Keratinocyte (primary cell): Measurements from ENCODE around the gene DRD2. TPM values are rescaled to one million over a fixed set of nuclear protein-coding genes. Genes with fewer than 3 reads are reported as not detected.

ENCODE experiments used
- DNase-seq: peaks from one replicate; pipeline ENCODE4 v3.0.0-alpha.2; 2011; ENCODE audit warnings: low read depth, missing footprints, low spot score
- FAIRE-seq: peaks from 2 replicates; lab custom pipeline; 2011; peaks lifted over from hg19 to GRCh38; lab: Jason Lieb, UNC
- H2AFZ ChIP-seq: 2 replicates; pipeline ENCODE4 v1.6.0; 2012; ENCODE audit warnings: low read length, control low read depth, inconsistent platforms; ENCODE audit not compliant: control insufficient read depth
- H3K27ac ChIP-seq: 2 replicates; pipeline ENCODE4 v1.5.1; 2011; ENCODE audit warnings: low read length; ENCODE audit not compliant: control insufficient read depth, insufficient read depth
- H3K27me3 ChIP-seq: 3 replicates; pipeline ENCODE4 v1.6.0; 2011; ENCODE audit warnings: low read length; ENCODE audit not compliant: control insufficient read depth, insufficient read depth; ENCODE audit errors: extremely low read depth
- H3K36me3 ChIP-seq, 2 experiments: 2 replicates in 1 of 2; 3 replicates in 1 of 2; pipeline ENCODE4 v1.5.1; 2011; ENCODE audit warnings: low read length in 2 of 2, mild to moderate bottlenecking in 1 of 2; ENCODE audit not compliant: control insufficient read depth in 2 of 2, insufficient read depth in 2 of 2; ENCODE audit errors: extremely low read depth in 1 of 2
- H3K4me1 ChIP-seq: 3 replicates; pipeline ENCODE4 v1.5.1; 2011; ENCODE audit warnings: low read length; ENCODE audit not compliant: control insufficient read depth, insufficient read depth; ENCODE audit errors: extremely low read depth
- H3K4me2 ChIP-seq: 3 replicates; pipeline ENCODE4 v1.6.0; 2011; ENCODE audit warnings: low read depth, low read length; ENCODE audit not compliant: control insufficient read depth, insufficient read depth; ENCODE audit errors: extremely low read depth
- H3K4me3 ChIP-seq, 3 experiments: fragments of 200-600 bp in 1 of 3; sonication (generic) in 1 of 3; 2 replicates in 2 of 3; 3 replicates in 1 of 3; pipeline ENCODE4 v1.5.1; 2011 to 2016; ENCODE audit warnings: low read length in 3 of 3, mild to moderate bottlenecking in 3 of 3, control low read depth in 2 of 3, inconsistent platforms in 1 of 3, low read depth in 1 of 3, mixed read lengths in 1 of 3, mixed run types in 1 of 3, moderate library complexity in 1 of 3; ENCODE audit not compliant: control insufficient read depth in 2 of 3, insufficient read depth in 2 of 3; ENCODE audit errors: extremely low read depth in 1 of 3
- H3K79me2 ChIP-seq: 2 replicates; pipeline ENCODE4 v1.6.0; 2012; ENCODE audit warnings: low read length; ENCODE audit not compliant: control insufficient read depth, insufficient read depth
- H3K9ac ChIP-seq: 3 replicates; pipeline ENCODE4 v1.6.0; 2011; ENCODE audit warnings: low read length; ENCODE audit not compliant: control insufficient read depth, insufficient read depth; ENCODE audit errors: extremely low read depth
- H3K9me1 ChIP-seq: 3 replicates; pipeline ENCODE4 v1.6.0; 2011; ENCODE audit warnings: low read length; ENCODE audit not compliant: control insufficient read depth, insufficient read depth; ENCODE audit errors: extremely low read depth
- H3K9me3 ChIP-seq: 2 replicates; pipeline ENCODE4 v1.5.1; 2012; ENCODE audit warnings: low read depth, low read length; ENCODE audit not compliant: control insufficient read depth
- H4K20me1 ChIP-seq: 3 replicates; pipeline ENCODE4 v1.6.0; 2011; ENCODE audit warnings: low read length; ENCODE audit not compliant: control insufficient read depth, insufficient read depth; ENCODE audit errors: extremely low read depth
- EZH2 ChIP-seq: IDR thresholded peaks from one replicate; pipeline ENCODE4 v1.6.1; 2012; ENCODE audit warnings: inconsistent platforms, mild to moderate bottlenecking, low read length, moderate library complexity
- dilution Hi-C: fragments of 300-500 bp; cut with MboI; formaldehyde crosslinking; loops from one replicate; pipeline ENCODE4 v1.7.0; 2020; ENCODE audit warnings: low sequenced_read_pairs; ENCODE audit not compliant: extremely low pct_ligation_motif_present
- polyA plus RNA-seq, 5 experiments: library from polyadenylated mRNA; depleted of rRNA in 3 of 5; stranded (reverse) in 3 of 5; stranded (forward) in 1 of 5; unstranded in 1 of 5; fragments of >200 nt; gene quantifications; 1 replicate in 1 of 5; 2 replicates in 3 of 5; 3 replicates in 1 of 5; pipeline versions ENCODE4 v1.2.1 to v1.2.3, GENCODE V29; 2011 to 2012; ENCODE audit warnings: missing spikeins in 2 of 5, low read depth in 1 of 5, low replicate concordance in 1 of 5
- TF ChIP-seq, protein P1 (sequence below), 3 experiments: IDR thresholded peaks in 1 of 3; conservative IDR thresholded peaks in 1 of 3; optimal IDR thresholded peaks in 1 of 3; 2 replicates in 2 of 3; 3 replicates in 1 of 3; pipeline versions ENCODE3 to v1.5.1; 2011; ENCODE audit warnings: low read length in 3 of 3, mild to moderate bottlenecking in 3 of 3, moderate library complexity in 2 of 3, control low read depth in 1 of 3, inconsistent platforms in 1 of 3; ENCODE audit not compliant: insufficient read depth in 2 of 3; ENCODE audit errors: extremely low read depth in 1 of 3

DRD2 gene
- polyA plus RNA-seq, 1 donor (not counting 4 experiments of a cell fraction or from before 2014, with no cell fraction given): 0.26 TPM

DNA sequence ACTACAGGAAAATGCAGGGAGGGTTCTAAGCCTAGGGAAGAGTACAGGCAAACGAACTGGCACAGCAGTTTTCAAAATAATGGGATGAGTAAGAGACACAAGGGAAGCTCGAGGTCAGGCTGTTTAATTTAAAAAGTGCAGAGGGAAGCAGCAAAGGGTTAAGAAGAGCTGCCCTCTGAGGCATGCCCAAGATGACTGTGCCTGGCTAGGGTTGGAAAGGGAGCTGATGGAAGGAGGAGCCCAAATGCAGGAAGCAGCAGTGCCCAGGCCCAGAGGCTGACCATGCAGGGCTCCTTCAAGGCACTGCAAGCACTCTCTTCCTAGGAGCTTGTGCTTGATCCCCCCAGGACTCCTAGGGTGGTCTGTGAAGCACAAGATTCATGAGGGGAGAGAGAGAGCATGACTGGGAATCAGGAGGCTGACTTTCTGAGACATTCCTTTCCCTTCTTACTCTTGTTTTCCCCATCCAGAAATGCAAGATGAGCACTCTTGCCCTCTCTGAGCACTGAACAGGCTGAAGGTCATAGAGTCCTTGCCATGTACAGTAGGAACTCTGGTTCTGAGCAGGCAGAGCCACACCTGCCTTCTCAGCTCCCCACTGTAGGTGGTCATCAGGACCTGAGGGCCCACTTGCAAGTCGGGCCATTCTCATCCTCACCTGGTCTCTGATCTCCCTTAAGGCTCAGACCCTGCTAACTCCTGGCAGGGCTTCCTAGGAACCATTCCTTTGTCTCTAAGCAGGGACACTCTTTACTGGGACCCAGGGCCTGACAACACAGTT, 46.7 kb upstream of the DRD2 start:
- H3K4me3 ChIP-seq: no peak overlapping the region
- no peak overlapping the region for H3K27ac ChIP-seq
- no peaks in the 10 kb centered on the region for H3K9me1 ChIP-seq
- H3K9me3 ChIP-seq: no peaks in the 10 kb centered on the region
- peaks cover 13% of the 10 kb centered on the region for H3K4me1 ChIP-seq
- TF ChIP-seq, protein P1, sequence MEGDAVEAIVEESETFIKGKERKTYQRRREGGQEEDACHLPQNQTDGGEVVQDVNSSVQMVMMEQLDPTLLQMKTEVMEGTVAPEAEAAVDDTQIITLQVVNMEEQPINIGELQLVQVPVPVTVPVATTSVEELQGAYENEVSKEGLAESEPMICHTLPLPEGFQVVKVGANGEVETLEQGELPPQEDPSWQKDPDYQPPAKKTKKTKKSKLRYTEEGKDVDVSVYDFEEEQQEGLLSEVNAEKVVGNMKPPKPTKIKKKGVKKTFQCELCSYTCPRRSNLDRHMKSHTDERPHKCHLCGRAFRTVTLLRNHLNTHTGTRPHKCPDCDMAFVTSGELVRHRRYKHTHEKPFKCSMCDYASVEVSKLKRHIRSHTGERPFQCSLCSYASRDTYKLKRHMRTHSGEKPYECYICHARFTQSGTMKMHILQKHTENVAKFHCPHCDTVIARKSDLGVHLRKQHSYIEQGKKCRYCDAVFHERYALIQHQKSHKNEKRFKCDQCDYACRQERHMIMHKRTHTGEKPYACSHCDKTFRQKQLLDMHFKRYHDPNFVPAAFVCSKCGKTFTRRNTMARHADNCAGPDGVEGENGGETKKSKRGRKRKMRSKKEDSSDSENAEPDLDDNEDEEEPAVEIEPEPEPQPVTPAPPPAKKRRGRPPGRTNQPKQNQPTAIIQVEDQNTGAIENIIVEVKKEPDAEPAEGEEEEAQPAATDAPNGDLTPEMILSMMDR (optimal IDR thresholded peaks at IDR 0.05 in 1 of 3, IDR thresholded peaks at IDR 0.05 in 1 of 3, conservative IDR thresholded peaks at IDR 0.05 in 1 of 3; ENCODE audit: extremely low read depth in 1 of 3, insufficient read depth in 2 of 3, low read length in 3 of 3): no peak
- no peak for TF ChIP-seq EZH2
- H3K4me2 ChIP-seq: no peak overlapping the region
- no peak overlapping the region for H3K9ac ChIP-seq
- H3K36me3 ChIP-seq: no peaks in the 10 kb centered on the region
- H3K79me2 ChIP-seq: no peaks in the 10 kb centered on the region
- no peaks in the 10 kb centered on the region for H3K27me3 ChIP-seq
- H2AFZ ChIP-seq: peak overlapping the region; percentile 57
- FAIRE-seq: no peak
- dilution Hi-C loops: no loop called here
- no peak for DNase-seq
- no peaks in the 10 kb centered on the region for H4K20me1 ChIP-seq

DNA sequence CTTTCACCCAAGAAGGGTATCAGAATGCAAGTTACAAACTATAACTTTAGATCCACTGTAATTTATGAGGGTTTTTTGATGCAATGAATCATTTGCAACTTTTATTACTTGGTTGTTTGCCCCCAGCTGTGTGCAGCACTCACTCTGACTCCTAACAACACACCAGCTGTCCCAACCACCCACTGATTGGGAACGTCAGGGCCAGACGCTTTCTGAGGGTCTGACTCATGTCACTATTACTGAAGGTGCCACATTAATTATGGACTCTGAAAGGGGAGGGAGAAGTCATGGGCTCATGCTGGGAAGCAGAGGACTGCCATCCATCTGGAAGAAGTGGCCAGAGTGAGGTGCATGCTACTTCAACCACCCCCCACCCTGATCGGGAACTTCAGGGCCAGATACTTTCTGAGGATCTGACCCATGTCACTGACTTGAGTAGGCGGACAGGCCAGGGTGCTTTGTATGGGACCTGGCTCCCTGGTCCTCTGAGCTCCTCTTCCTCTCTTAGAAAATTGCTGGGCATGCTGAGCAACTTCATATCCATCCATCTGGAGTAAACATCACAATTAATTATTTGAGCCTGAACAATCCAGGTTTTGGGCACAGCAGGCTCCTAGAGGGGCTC, 44.9 kb upstream of the DRD2 start:
- H3K4me3 ChIP-seq: no peak overlapping the region
- no peaks in the 10 kb centered on the region for H3K27me3 ChIP-seq
- no peaks in the 10 kb centered on the region for H3K36me3 ChIP-seq
- peaks cover 14% of the 10 kb centered on the region for H3K4me1 ChIP-seq
- H3K9ac ChIP-seq: no peak overlapping the region
- dilution Hi-C loops: loop anchor here (10.0 kb wide), 1 partner anchor 65 kb away; no protein-coding TSS in a partner anchor
- H3K4me2 ChIP-seq: no peak overlapping the region
- FAIRE-seq: no peak
- no peaks in the 10 kb centered on the region for H3K9me3 ChIP-seq
- H4K20me1 ChIP-seq: no peaks in the 10 kb centered on the region
- H3K27ac ChIP-seq: no peak overlapping the region
- no peak overlapping the region for H2AFZ ChIP-seq
- no peaks in the 10 kb centered on the region for H3K9me1 ChIP-seq
- no peak for DNase-seq
- H3K79me2 ChIP-seq: no peaks in the 10 kb centered on the region
- TF ChIP-seq, protein P1 (optimal IDR thresholded peaks at IDR 0.05 in 1 of 3, IDR thresholded peaks at IDR 0.05 in 1 of 3, conservative IDR thresholded peaks at IDR 0.05 in 1 of 3; ENCODE audit: extremely low read depth in 1 of 3, insufficient read depth in 2 of 3, low read length in 3 of 3): no peak
- no peak for TF ChIP-seq EZH2
